ENCODE measurements around the gene PLA2G4D.

Gene PLA2G4D

DNA sequence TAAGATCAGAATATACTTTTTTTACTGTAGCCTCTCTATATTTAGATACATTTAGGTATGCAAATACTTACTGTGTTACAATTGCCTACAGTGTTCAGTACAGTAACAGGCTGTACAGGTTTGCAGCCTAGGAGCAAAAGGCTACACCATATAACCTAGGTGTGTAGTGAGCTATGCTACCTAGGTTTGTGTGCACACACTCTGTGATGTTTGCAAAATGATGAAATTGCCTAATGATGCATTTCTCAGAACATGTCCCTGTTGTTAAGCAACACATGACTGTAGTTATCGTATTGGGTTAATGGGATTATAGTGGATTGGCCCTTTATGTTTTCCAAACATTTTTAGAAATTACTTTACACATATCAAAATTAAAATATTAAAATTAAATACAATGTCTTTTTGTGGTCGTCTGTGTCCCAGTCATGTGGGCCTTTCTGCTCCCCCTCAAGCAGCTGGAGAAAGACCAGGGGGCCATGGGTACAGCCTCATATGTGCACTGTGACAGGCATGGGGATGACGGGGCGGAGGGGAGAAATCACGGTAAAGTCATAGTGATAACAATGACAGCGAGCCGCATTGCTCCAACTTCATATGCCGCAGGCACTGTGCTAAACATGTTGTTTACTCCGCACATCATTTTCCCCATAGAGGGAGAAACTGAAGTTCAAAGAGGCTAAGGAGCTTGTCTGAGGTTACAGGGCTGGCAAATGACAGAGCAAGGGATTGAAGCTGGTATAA is 46.1 kb downstream of the PLA2G4D start:
- DNase-seq, result no peak

DNA sequence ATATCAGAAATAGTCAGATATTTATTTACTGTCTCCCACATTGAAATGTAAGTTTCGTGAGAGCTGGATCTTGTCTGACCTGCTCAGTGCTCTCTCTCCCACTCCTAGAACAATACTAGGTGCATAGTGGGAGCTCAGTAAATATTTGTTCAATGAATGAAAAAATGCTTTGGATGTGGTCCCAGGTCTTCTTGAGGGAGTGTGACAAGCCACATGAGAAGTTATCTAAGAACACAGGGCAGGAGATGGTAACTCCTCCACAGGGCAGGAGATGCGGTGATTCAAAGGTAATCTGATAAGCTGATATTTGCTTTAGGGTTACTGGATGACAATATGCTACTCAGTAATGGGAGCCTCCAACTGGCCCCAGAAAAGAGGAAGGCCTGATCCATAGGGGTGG is 47.8 kb downstream of the PLA2G4D start:
- DNase-seq, result no peak

DNA sequence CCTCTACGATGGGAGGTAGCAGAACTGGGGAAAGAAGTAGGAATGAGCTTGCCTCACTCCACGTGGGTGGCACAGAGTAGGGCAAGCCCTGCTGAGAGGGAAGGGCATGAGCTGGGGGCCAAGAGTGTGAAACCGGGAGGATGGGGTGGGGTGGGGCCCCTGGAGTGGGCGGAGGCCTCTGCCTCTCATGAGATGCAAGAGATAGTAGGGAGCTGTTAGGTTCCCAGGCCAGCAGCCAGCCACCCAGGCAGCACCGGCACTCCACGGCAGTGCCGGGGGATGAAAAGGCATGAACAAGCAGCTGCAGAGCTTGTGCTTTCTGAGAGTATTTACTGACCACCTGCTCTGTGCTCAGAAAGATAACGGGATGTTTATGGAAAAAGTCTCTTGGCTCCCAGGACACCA is 49.1 kb downstream of the PLA2G4D start:
- DNase-seq, result no peak

DNA sequence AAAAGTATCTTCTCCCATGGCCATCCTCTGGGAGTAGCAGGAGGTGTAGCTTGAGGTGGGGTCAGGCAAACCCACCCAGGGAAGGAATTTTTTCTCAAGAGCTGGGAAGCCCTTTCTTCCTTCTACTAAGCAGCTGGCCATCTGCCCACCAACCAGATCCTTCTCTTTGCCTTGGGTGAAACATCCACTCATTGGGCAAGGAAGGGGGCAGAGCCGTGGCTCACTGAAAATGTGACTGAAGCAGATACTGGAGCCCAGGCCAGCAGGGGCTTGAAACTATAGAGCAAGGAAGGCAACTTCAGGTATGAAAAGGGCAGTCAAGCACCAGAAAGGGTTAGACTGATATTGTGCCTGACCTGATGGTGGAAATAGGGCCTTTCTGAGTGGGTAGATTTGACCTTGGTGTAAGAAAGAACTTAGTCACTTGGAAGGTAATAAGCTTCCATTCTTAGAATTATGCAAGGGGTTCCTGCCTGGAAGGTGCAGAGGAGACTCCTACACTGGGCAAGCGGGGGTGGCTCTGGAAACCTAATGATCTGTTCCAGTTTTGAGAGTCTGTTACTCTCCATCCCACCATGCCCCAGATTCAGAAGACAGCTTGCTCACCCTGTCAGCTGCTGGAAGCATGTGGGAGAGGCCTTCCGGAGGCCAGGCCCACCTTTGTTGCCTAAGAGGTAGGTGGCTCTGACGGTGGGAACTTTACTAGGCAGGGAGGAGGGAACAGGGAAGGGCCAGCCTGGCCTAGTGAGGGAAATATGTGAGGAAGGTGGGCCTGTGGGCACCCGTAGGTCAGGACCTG is 51.6 kb downstream of the PLA2G4D start:
- no peak for DNase-seq

DNA sequence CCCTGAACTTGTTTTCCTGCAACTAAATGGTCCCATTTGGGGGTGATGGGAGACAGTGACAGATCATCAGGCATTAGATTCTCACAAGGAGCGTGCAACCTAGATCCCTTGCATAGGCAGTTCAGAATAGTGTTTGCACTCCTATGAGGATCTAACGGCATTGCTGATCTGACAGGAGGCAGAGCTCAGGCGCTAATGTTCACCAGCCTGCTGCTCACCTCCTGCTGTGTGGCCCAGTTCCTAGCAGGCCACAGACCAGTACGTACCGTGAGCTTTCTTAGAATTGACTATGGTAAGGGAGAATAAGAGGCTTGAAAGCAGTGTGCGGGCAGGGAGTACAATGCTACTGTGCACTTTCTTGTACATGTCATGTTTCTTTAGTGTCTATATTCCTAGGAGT is 56.0 kb downstream of the PLA2G4D start:
- no peak for DNase-seq

DNA sequence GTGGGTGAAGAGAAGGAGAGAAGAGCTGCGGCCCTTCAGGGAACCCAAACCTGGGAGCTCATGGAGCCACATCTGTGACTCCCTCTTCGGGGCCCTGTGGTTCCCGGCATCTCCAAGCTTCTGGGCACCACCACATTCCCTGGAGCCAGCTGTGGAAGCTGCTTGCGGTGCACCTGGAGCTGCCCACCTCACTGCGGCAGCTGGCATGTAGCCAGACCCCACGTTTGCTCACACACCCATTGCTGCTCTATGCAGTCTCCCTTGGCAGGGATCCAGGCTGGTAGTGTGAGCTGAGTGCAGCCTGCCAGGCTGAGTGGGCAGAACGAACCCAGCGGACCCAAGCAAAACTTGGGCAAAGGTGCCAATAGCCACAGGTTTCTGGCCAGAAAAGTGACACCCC is 56.7 kb downstream of the PLA2G4D start:
- DNase-seq, result no peak

DNA sequence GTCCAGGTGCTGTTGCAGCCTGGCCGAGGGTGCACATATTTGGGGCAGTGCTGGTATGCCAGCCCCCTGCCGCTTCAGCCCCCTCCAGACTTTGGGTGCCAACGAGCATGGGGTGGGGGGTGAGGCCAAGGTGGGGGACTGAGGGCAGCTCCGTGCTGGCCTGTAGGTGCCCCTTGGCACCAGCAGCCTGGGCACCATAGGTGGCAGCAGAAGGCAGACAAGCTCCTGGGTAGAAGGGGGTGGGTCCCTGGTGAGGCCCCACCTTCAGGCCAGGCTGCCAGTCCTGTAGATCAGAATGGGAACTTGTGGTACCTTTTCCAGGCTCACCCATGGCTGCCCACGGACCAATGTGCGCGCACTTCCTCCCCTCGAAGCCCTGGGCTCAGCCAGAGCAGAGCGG is 57.4 kb downstream of the PLA2G4D start:
- no peak for DNase-seq

DNA sequence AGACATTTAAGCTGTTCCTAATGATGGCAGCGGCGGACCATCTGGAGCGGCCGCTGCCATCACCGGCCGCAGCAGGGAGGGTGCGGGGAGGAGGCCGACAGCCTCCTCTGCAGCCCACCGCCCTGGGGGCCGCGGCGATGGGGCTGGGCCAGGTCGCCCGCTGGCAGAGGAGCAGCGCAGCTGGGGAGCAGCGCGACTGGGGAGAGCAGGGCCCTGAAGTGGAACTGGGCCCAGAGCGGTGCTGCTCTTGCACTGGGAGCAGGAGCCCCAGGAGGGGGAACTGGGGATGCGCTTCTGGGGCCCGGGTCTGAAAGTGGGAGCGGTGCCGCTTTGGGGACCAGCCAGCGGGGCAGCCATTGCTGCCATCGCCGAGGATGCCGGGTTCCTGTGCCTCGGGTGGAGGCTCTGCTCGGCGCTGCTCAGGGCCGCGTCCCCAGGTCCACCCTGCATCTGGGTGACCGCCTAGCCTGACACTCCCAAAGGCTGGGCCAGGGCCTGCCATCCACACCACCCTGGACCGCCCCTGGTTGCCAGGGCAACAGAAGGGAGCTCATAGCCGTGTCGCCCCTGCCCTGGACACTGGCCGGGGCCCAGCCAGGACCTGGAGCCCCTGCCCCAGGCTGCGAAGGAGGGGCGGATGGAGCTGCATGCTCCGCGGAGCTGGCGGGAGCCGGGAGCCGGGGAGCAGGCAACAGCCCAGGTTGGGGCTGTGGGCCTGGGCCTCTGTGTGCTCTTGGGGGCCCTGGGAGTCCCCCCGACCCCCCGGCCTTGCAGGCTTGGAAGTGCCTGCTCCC is 58.1 kb downstream of the PLA2G4D start:
- DNase-seq, result no peak

DNA sequence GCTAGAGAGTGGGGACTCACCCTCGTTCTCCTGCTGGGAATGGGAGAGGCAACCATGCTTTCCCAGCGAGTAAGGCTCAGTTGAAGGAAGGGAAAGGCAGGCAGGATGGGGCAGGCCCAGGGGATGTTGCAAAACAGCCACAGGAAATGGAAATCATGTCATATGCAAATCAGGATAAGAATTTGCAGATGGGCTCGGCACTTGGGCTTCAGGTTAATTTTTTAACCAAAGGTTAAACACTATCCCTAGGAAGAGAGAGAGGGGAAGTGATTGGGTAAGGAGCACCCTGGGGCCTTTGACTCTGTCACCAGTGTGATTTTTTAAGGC is 59.0 kb downstream of the PLA2G4D start:
- no peak for DNase-seq

DNA sequence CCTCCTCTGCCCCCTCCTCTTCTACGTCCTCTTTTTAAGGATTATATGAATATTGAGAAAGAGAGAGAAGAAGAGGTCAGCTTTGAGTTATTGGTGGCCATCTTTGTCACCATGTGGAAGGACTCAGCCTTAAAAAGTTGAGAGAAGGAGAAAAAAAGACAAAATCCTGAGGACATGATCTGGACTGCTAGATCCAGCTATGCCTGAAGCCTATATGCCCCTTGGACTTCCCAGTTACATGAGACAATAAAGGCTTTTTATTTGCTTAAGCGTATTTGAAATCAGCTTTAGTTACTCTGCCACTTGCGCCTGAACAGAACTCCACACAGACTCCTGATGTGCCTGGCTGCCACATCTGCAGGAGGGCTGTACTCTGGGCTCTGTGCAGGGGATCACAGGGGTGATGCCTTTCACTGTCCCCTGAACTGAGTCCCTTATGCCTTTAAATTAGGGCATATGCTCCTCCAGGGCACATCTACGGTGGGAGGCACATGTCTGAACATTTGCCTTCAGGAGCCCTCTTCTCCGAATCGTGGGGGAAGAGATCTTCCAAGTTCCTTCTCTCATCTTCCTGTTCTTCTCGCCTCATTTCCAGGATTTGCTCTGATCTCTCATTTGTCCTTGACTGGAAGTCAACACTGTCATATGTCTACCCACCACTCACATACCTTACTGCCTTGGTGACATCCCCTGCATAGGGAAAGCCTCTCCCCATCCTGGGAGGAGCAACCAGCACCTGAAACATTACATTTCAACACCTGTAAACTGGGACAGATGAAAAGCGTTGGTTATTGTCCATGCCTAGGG is 59.5 kb downstream of the PLA2G4D start:
- no peak for DNase-seq

DNA sequence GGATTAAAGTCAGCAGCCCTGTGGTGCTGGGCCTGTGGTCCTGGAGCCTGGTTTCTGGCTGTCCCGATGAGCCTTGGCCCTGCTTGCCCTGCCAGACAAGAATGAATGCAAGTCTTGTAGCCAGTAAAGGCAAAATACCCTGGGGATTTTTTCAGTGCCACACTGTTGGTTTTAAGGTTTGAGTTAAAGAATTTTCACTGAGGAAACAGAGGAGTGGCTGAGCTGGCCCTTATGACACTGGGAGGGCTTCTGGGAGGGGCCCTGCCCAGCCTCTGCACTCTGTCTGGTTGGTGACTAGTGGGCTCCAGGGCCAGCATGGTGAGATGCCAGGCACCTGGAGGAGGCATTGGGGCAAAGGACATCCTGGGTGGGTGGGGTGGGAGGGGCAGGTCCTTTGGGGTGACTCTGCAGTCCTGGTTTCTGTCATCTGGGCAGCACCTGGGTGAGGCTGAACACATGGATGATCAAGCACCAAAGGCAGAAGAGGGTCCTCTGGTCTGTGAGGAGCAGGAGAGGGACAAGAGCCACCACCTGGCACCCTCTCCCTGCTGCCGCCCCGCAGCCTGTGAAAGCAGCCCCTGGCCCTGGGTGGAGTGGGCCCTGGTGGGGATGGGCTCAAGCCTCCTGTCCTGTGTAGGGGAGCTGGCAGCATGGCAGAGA is 61.0 kb downstream of the PLA2G4D start:
- DNase-seq, result no peak

DNA sequence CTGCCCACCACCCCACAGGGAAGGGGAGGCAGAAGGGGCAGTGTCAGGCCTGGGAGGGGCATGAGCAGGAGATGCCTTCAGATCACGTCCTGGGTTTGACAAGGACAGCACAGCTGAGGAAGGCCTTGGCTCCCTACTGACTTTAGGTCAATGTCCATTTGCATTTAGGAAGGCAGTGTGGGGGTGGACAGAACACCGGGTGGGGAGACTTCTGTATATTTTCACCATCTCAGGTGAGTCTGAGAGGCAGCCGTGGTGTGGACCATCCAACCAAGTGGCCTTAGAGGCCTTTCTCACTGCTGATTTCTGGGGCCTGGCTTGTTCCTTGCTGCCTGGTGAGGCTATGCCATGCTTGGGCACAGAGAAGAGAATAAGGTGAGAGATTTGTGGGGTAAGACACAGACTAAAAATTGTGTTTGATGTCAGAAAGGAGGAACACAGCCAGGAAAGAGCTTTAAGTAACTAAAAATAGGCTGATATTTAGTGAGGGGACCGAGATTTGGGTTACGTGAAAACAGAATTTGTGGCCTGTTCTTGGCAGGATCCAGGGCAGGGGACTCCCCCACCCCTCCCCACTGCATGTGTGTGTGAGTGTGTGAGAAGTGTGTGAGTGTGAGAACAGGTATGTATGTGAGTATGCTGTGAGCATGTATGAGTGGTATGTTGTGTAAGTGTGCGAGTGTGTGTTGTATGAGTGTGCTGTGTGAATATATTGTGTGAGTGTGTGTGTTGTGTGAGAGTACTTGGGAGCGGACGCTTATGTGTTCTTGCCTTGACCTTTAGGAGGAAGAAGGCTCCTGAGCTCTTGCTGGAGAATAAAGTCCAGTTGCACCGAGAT is 61.8 kb downstream of the PLA2G4D start:
- DNase-seq, result no peak

DNA sequence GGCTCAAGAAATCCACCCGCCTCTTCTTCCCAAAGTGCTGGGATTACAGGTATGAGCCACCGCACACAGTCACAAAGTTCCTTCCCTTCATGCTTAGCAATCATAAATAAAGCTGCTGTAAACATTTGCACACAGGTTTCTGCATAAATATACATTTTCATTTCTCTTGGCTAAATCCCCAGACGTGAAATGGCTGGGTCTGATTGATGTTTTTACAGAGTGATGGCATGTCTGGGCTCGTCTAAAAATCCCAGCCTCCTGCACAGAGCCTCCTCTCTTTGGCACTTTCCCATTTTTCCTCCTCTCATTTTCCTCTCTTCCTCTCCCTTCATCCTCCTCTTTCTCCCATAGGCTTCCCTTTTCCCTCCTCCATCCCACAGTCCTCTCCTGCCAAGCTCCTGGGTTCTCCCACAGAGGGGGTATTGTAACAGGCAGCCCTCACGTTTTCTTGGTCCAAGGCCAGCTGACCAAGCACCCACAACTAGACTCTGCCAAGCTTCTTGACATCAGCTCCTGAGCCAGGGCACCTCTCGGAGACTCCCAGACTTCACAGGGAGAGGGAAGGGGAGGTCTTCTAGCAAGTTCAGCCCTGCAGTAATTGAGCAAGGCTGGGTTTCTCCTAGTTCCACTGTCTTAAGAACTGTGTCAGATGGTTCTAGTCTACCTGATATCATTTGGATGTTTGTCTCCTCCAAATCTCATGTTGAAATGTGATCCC is 63.0 kb downstream of the PLA2G4D start:
- no peak for DNase-seq

DNA sequence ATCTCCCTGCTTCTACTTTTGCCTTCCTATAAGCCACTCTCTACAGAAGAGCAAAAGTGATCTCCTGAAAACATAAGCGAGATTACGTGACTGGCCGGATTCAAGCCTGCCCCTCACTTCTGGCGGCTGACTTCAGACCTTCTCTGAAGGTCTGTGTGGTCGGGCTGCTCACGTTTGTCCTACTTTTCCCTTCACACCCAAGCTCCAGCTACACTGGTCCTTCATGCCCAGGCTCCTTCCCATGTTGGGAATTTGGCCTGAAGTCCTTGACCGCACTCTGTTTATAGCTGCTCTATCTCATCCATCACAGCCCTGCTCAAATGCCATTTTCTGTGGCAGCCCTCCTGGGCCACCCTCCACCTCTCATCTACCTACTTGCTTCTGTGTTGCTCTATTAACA is 66.8 kb downstream of the PLA2G4D start:
- DNase-seq, result no peak

DNA sequence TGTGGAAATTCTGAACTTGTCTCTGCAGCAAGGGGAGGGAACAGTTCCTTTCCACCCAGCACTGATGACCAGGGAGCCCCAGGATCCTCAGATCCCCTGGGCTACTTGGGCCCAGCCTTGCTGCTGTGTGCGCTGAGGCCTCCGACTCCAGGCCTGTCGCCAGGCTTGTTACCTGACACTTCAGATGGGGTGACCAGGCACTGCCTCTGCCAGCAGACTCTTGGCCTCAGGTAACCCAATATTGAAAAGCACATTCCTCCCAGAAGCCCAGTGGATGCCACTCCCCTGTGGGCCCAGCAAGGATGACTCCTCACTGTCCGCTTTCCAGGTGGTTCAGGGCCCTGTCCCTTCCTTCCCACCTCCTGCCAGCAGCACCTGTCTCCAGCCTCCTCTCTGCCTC is 70.1 kb downstream of the PLA2G4D start:
- DNase-seq, result no peak

DNA sequence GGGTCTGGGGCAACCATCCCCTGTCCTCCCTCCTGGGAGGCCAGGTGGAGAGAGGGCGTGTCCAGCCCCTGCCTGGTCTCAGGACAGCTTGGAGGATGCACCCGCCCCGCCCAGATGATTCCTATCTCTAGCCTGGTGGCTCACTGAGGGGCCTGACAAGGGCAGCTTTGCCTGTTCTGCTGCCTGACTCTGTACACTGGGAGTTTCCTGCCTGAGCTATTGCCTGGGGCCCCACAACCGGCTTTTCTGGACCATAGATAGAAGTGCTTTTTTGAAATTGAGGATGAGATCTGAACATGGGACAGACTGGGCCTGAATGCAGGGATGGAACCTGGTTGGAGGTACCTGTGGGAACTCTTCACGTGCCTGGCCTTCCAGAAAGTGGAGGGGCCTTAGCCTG is 72.8 kb downstream of the PLA2G4D start:
- no peak for DNase-seq

DNA sequence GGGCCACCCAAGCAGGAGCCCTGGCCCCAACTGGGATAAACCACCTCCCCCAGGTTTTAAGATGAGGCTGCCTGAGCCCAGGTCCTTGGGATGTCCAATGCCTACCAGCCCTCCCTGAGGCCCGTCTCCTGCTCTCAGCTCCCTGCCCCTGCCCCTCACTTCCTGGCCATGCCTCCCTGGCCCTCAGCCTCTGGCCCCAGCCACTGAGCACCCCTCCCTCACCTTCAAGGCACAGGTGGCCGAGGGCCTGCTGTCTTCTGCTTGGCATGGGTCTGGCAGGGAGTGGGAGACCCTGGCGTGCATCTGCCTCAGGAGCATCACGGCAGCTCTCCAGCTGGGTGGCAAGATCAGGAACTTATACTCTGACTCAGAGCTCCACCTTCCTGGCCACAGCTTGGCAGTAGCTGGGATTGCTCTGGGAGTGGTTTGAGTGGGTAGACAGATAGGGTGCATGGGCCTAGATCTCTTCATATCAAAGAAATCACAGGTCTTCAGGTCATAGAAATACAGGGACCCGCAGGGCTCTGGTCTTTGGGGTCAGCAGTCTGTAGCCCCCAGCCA is 73.6 kb downstream of the PLA2G4D start, which contains the start of gene PLA2G4E:
PLA2G4E (minus strand) TSS at position 330 of the 561 bp plus-strand sequence; CDS start at position 318, 12 bp downstream.
- no peak for DNase-seq

DNA sequence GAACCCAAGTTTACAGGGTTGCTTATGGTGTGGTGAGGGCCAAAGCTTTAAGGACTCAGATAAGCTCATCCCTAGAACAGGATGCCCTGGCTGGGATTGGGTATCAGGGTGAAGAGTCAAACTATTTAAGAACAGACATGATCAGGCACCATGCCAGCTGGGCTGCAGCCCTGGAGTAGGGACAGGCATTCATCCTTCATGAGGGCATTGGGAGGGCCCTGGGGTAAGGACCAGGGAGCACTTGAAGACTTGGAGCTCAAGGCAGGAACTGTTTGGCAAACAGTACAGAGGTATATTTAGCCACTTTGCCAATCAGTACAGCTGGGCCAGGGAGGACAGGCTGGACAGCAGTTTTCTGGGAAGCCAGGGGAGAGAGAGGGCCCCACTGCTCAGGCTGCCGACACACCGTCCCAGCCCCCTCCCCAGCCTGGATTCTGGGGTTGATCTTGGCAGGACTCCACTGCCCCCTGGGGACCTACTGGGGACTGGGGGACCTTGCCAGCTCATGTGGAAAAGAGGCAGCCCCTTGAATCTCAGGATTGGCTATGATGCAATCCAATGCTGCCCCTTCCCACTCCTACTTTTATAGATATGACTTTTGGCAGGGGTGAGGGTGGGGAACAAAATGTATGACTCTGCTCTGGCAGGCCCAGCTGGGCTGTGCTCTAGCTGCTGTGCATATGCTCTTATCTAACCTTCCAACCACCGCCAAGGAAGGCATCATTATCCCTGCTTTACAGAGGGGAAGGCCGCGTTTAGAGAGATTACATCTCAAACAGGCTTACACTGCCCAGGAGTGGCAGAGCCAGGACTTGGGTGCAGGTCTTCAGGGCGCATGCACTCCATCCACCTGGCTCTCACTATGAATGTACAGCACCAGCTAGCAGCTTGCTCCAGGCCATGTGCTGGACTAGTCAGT is 75.8 kb downstream of the PLA2G4D start:
- DNase-seq, result no peak
